Measurements from ENCODE around the gene TFB1M. TPM values are rescaled to one million over a fixed set of nuclear protein-coding genes. Genes with fewer than 3 reads are reported as not detected.
"Not testable (repeated sequence)": the region's sequence is repeated elsewhere in the genome, so short reads cannot be mapped to it uniquely, and the experiment has no call there.

Gene TFB1M
- total RNA-seq, 1 donor from 2014 or later = 25.4 TPM

DNA sequence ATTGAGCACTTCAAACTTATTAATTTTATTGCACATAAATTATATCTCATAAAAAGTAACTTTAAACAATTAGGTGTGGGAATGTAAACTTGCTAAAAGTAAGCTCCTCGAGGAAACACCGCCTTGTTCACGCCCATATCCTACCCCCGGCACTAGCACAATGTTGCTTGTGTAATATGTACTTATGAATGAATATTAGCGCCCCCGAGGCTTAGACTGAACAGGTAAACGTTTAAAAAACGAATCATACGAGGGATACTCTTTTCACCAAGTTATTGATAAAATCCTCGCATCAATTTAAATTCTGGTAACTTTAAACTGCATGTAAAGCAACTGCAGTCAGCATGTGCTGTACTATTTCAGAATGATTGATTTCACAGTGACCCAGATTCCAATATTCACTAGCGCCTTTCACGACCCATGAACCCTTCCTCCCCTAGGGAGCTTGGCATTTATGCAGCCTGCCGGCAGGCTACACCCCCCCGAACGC lies 637 bp downstream of the TFB1M start:
- Mint-ChIP-seq H3K4me1 (ENCODE audit: unreplicated experiment) (peaks cover 19% of the 10 kb centered on the region), H3K27ac (peak overlapping the region; percentile 93), H3K36me3 (peaks cover 13% of the 10 kb centered on the region), H3K27me3 (no peaks in the 10 kb centered on the region), H3K9me3 (no peaks in the 10 kb centered on the region), H3K4me3 (peak overlapping the region; percentile 93)
- TF ChIP-seq, protein P1, sequence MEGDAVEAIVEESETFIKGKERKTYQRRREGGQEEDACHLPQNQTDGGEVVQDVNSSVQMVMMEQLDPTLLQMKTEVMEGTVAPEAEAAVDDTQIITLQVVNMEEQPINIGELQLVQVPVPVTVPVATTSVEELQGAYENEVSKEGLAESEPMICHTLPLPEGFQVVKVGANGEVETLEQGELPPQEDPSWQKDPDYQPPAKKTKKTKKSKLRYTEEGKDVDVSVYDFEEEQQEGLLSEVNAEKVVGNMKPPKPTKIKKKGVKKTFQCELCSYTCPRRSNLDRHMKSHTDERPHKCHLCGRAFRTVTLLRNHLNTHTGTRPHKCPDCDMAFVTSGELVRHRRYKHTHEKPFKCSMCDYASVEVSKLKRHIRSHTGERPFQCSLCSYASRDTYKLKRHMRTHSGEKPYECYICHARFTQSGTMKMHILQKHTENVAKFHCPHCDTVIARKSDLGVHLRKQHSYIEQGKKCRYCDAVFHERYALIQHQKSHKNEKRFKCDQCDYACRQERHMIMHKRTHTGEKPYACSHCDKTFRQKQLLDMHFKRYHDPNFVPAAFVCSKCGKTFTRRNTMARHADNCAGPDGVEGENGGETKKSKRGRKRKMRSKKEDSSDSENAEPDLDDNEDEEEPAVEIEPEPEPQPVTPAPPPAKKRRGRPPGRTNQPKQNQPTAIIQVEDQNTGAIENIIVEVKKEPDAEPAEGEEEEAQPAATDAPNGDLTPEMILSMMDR (conservative IDR thresholded peaks at IDR 0.05) = no peak
- no peak for DNase-seq (ENCODE audit: extremely low spot score, unreplicated experiment)

DNA sequence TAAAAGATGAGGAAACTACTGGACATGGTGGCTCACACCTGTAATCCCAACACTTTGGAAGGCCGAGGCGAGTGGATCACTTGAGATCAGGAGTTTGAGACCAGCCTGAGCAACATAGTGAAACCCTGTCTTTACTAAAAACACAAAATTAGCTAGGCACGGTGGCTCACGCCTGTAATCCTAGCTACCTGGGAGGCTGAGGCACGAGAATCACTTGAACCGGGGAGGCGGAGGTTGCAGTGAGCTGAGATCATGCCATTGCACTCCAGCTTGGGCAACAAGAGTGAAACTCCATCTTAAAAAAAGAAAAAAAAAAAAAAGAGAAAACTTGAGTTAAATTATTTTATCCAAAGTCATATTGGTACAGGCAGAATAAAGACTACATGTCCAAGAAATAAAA lies 1.3 kb downstream of the TFB1M start:
- DNase-seq (ENCODE audit: extremely low spot score, unreplicated experiment); H3K27ac Mint-ChIP-seq; H3K27me3 Mint-ChIP-seq; H3K9me3 Mint-ChIP-seq: not testable (repeated sequence)
- peaks cover 19% of the 10 kb centered on the region for H3K4me1 Mint-ChIP-seq (ENCODE audit: unreplicated experiment)
- peak overlapping the region; percentile 93 for H3K4me3 Mint-ChIP-seq
- H3K36me3 Mint-ChIP-seq = peaks cover 18% of the 10 kb centered on the region

DNA sequence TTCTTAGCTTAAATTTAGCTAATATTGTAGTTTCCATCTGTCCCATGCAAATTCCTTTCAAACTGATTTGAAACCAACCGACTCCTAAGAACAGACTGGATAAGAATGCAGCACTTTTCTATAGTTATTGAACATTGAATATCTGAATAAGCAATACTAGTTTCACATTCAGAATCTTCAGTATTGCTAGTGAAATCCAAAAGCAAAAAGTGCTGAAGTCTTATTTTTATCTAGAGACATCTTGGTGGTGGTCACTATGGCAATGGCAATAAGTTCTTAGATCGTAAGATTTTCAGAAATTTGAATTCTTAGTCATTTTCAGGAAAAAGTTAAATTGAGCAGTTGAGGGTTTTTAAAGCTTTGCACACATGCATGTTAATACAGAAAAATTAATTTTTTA lies 2.7 kb downstream of the TFB1M start:
- no peak overlapping the region for H3K4me3 Mint-ChIP-seq

DNA sequence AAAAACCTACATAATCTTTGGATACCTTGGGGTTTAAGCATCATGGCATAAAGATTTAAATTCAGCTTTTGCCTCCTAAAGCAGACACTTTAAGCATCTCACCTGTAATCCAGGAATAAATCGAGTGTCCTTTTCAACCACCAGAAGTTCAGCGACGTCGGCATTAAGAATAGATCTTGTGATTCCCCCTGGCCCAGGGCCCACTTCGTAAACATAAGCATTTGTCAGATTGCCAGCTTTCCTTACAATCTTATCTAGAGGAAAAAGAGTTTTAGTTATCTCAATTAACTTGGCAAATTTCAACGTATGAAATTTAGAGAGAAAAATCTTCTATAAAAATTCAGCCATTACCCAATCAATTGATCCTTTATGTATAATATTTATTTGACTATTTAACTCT lies 3.2 kb downstream of the TFB1M start:
- H3K4me1 Mint-ChIP-seq (ENCODE audit: unreplicated experiment) = peaks cover 19% of the 10 kb centered on the region
- no peaks in the 10 kb centered on the region for H3K9me3 Mint-ChIP-seq
- H3K27ac Mint-ChIP-seq = no peak overlapping the region
- no peaks in the 10 kb centered on the region for H3K27me3 Mint-ChIP-seq
- no peak for DNase-seq (ENCODE audit: extremely low spot score, unreplicated experiment)
- TF ChIP-seq, protein P1 (conservative IDR thresholded peaks at IDR 0.05) = no peak
- H3K36me3 Mint-ChIP-seq = peaks cover 27% of the 10 kb centered on the region
- no peak overlapping the region for H3K4me3 Mint-ChIP-seq

More for the DNA sequence above, 2.7 kb downstream of the TFB1M start:
- Mint-ChIP-seq H3K9me3 (no peaks in the 10 kb centered on the region), H3K27me3 (no peaks in the 10 kb centered on the region), H3K36me3 (peaks cover 24% of the 10 kb centered on the region), H3K27ac (no peak overlapping the region), H3K4me1 (ENCODE audit: unreplicated experiment) (peaks cover 19% of the 10 kb centered on the region)
- no peak for DNase-seq (ENCODE audit: extremely low spot score, unreplicated experiment)
- TF ChIP-seq, protein P1 (conservative IDR thresholded peaks at IDR 0.05) = no peak

DNA sequence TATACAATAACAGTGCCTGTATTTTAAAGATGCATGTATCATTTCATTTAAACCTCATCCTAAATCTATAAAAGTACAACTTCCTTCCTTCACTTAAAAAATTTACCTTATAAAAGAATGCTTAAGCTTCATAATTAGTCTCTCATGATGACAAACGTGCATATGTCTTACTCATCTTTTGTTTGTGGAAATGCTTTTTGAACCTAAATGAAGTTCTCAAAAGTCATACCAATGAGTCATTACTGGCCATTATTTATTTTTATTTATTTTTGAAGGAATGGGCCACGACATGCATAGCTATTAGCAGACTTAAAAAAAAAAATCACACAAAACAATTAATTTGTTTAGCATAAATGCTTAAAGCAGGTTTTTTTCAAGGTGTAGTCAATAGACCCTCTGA lies 3.7 kb downstream of the TFB1M start:
- Mint-ChIP-seq H3K9me3 (no peaks in the 10 kb centered on the region), H3K4me3 (no peak overlapping the region), H3K4me1 (ENCODE audit: unreplicated experiment) (peaks cover 19% of the 10 kb centered on the region), H3K27ac (no peak overlapping the region), H3K36me3 (peaks cover 27% of the 10 kb centered on the region), H3K27me3 (no peaks in the 10 kb centered on the region)
- DNase-seq (ENCODE audit: extremely low spot score, unreplicated experiment) = no peak
- TF ChIP-seq, protein P1 (conservative IDR thresholded peaks at IDR 0.05) = no peak

DNA sequence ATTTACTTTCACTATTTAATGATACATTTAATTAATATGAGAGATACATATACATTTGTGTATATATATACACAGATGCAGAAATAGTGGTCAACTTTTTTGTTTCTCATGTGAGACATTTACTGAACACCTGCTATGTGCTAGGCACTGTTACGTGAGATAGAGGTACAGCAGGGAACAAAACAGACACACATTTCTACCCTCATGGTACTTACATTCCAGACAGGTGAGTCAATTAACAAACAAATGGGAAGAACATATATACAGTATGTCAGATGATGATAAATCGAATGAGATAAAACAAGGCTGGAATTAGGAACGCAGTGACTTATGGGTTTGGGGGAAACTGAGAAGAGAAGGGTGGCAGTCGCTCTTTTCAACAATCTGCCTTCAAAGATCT lies 5.1 kb downstream of the TFB1M start:
- peaks cover 34% of the 10 kb centered on the region for H3K36me3 Mint-ChIP-seq
- TF ChIP-seq, protein P1 (conservative IDR thresholded peaks at IDR 0.05) = no peak
- peaks cover 9% of the 10 kb centered on the region for H3K4me1 Mint-ChIP-seq (ENCODE audit: unreplicated experiment)
- no peaks in the 10 kb centered on the region for H3K9me3 Mint-ChIP-seq
- H3K27me3 Mint-ChIP-seq = no peaks in the 10 kb centered on the region
- H3K27ac Mint-ChIP-seq = no peak overlapping the region
- DNase-seq (ENCODE audit: extremely low spot score, unreplicated experiment) = no peak
- no peak overlapping the region for H3K4me3 Mint-ChIP-seq

Data from type B pancreatic cell (in vitro differentiated cells).